GM19468 (cell line): Measurements from ENCODE around the gene B2M.
"Not testable (repeated sequence)": the region's sequence is repeated elsewhere in the genome, so short reads cannot be mapped to it uniquely, and the experiment has no call there.

Source experiments
- ATAC-seq: cut with Tn5 transposase; IDR thresholded peaks from one replicate; pipeline ENCODE4 v1.9.1; 2021; ENCODE audit warnings: mild to moderate bottlenecking, moderate library complexity, moderate number of reproducible peaks; ENCODE audit not compliant: unreplicated experiment; ENCODE audit errors: extremely low read depth

The B2M gene

GRCh38 chr15:44697014-44697413 is 14.3 kb upstream of the B2M start:
- no peak for ATAC-seq

GRCh38 chr15:44698641-44699040 is 12.7 kb upstream of the B2M start:
- ATAC-seq: no peak

GRCh38 chr15:44700676-44701075 is 10.6 kb upstream of the B2M start:
- not testable (repeated sequence) for ATAC-seq

- no peak for ATAC-seq
These were observed 5.3 kb upstream of the B2M start for GRCh38 chr15:44705986-44706385.

GRCh38 chr15:44706401-44706800 is 4.9 kb upstream of the B2M start:
- ATAC-seq: no peak

- ATAC-seq: no peak
These were observed 4.2 kb upstream of the B2M start for GRCh38 chr15:44706946-44707636.

- no peak for ATAC-seq
These were observed 851 bp upstream of the B2M start for GRCh38 chr15:44710236-44711095.

DNA sequence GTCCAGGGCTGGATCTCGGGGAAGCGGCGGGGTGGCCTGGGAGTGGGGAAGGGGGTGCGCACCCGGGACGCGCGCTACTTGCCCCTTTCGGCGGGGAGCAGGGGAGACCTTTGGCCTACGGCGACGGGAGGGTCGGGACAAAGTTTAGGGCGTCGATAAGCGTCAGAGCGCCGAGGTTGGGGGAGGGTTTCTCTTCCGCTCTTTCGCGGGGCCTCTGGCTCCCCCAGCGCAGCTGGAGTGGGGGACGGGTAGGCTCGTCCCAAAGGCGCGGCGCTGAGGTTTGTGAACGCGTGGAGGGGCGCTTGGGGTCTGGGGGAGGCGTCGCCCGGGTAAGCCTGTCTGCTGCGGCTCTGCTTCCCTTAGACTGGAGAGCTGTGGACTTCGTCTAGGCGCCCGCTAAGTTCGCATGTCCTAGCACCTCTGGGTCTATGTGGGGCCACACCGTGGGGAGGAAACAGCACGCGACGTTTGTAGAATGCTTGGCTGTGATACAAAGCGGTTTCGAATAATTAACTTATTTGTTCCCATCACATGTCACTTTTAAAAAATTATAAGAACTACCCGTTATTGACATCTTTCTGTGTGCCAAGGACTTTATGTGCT is 527 bp downstream of the B2M start:
- ATAC-seq: no peak

- ATAC-seq: no peak
These were observed 1.2 kb downstream of the B2M start for GRCh38 chr15:44712346-44713005.

GRCh38 chr15:44713006-44713966 is 2.0 kb downstream of the B2M start:
- ATAC-seq: no peak

DNA sequence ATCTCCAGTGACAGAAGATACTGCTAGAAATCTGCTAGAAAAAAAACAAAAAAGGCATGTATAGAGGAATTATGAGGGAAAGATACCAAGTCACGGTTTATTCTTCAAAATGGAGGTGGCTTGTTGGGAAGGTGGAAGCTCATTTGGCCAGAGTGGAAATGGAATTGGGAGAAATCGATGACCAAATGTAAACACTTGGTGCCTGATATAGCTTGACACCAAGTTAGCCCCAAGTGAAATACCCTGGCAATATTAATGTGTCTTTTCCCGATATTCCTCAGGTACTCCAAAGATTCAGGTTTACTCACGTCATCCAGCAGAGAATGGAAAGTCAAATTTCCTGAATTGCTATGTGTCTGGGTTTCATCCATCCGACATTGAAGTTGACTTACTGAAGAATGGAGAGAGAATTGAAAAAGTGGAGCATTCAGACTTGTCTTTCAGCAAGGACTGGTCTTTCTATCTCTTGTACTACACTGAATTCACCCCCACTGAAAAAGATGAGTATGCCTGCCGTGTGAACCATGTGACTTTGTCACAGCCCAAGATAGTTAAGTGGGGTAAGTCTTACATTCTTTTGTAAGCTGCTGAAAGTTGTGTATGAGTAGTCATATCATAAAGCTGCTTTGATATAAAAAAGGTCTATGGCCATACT is 4.0 kb downstream of the B2M start:
- no peak for ATAC-seq

DNA sequence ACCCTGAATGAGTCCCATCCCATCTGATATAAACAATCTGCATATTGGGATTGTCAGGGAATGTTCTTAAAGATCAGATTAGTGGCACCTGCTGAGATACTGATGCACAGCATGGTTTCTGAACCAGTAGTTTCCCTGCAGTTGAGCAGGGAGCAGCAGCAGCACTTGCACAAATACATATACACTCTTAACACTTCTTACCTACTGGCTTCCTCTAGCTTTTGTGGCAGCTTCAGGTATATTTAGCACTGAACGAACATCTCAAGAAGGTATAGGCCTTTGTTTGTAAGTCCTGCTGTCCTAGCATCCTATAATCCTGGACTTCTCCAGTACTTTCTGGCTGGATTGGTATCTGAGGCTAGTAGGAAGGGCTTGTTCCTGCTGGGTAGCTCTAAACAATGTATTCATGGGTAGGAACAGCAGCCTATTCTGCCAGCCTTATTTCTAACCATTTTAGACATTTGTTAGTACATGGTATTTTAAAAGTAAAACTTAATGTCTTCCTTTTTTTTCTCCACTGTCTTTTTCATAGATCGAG is 4.5 kb downstream of the B2M start:
- ATAC-seq: no peak

GRCh38 chr15:44716983-44717602 is 5.8 kb downstream of the B2M start:
- no peak for ATAC-seq

- no peak for ATAC-seq
These were observed 7.0 kb downstream of the B2M start for GRCh38 chr15:44718180-44718926.

GRCh38 chr15:44718927-44719292 is 7.6 kb downstream of the B2M start:
- no peak for ATAC-seq

- peak; percentile 50 for ATAC-seq
These were observed 8.1 kb downstream of the B2M start for GRCh38 chr15:44719293-44719999.

GRCh38 chr15:44720000-44720435 is 8.7 kb downstream of the B2M start:
- ATAC-seq: not testable (repeated sequence)
